ENCODE data around the gene FRY. TPM values are rescaled to one million over a fixed set of nuclear protein-coding genes. Genes with fewer than 3 reads are reported as not detected.
A peak's percentile ranks its signal among the peaks of the same experiment; 100 is the strongest.

FRY gene
- total RNA-seq, 2 donors from 2014 or later, result 122 to 165 TPM

- Histone ChIP-seq H3K4me3 (no peak overlapping the region), H3K27ac (no peak overlapping the region), H3K4me1 (ENCODE audit: control insufficient read depth in 1 of 2, low read depth in 2 of 2) (no peaks in the 10 kb centered on the region), H3K36me3 (no peaks in the 10 kb centered on the region), H3K27me3 (replicated peaks; ENCODE audit: insufficient read depth) (no peaks in the 10 kb centered on the region), H3K9me3 (no peaks in the 10 kb centered on the region)
- DNase-seq (ENCODE audit: low spot score), result no peak
- no peak for ATAC-seq (ENCODE audit: insufficient number of reproducible peaks, low FRiP score, low read depth)
- no peak for TF ChIP-seq CTCF (IDR thresholded peaks at IDR 0.05)
Measured at GRCh38 chr13:32302461-32302860, 270.9 kb downstream of the FRY start.

GRCh38 chr13:32305646-32306045 lies 274.1 kb downstream of the FRY start:
- Histone ChIP-seq H3K27ac (no peak overlapping the region), H3K4me1 (ENCODE audit: control insufficient read depth in 1 of 2, low read depth in 2 of 2) (peaks cover 4 to 10% of the 10 kb centered on the region in 2 donors), H3K9me3 (no peaks in the 10 kb centered on the region), H3K27me3 (replicated peaks; ENCODE audit: insufficient read depth) (no peaks in the 10 kb centered on the region), H3K36me3 (no peaks in the 10 kb centered on the region), H3K4me3 (no peak overlapping the region)
- DNase-seq (ENCODE audit: low spot score) (no peak), ATAC-seq (ENCODE audit: insufficient number of reproducible peaks, low FRiP score, low read depth) (no peak)
- no peak for TF ChIP-seq CTCF (IDR thresholded peaks at IDR 0.05)

GRCh38 chr13:32309312-32310133 lies 277.9 kb downstream of the FRY start:
- H3K9me3 ChIP-seq, result no peaks in the 10 kb centered on the region
- no peaks in the 10 kb centered on the region for H3K36me3 ChIP-seq
- no peaks in the 10 kb centered on the region for H3K27me3 ChIP-seq (replicated peaks; ENCODE audit: insufficient read depth)
- TF ChIP-seq CTCF (IDR thresholded peaks at IDR 0.05), result no peak
- no peak for DNase-seq (ENCODE audit: low spot score)
- peak overlapping the region; percentile 50 to 57 for H3K27ac ChIP-seq
- no peak for ATAC-seq (ENCODE audit: insufficient number of reproducible peaks, low FRiP score, low read depth)
- peaks cover 4 to 10% of the 10 kb centered on the region in 2 donors for H3K4me1 ChIP-seq (ENCODE audit: control insufficient read depth in 1 of 2, low read depth in 2 of 2)
- peak overlapping the region; percentile 65 for H3K4me3 ChIP-seq

GRCh38 chr13:32310134-32310706 lies 278.6 kb downstream of the FRY start:
- DNase-seq (ENCODE audit: low spot score) (no peak), ATAC-seq (ENCODE audit: insufficient number of reproducible peaks, low FRiP score, low read depth) (no peak)
- no peaks in the 10 kb centered on the region for H3K36me3 ChIP-seq
- H3K4me3 ChIP-seq, result peak overlapping the region; percentile 65
- no peaks in the 10 kb centered on the region for H3K27me3 ChIP-seq (replicated peaks; ENCODE audit: insufficient read depth)
- TF ChIP-seq CTCF (IDR thresholded peaks at IDR 0.05), result peak; percentile 86
- H3K27ac ChIP-seq, result peak overlapping the region; percentile 50 to 57
- H3K4me1 ChIP-seq (ENCODE audit: control insufficient read depth in 1 of 2, low read depth in 2 of 2), result peaks cover 4 to 15% of the 10 kb centered on the region in 2 donors
- no peaks in the 10 kb centered on the region for H3K9me3 ChIP-seq

GRCh38 chr13:32311188-32311897 lies 279.8 kb downstream of the FRY start:
- DNase-seq (ENCODE audit: low spot score), result no peak
- Histone ChIP-seq H3K27ac (no peak overlapping the region), H3K36me3 (no peaks in the 10 kb centered on the region), H3K4me3 (no peak overlapping the region), H3K27me3 (replicated peaks; ENCODE audit: insufficient read depth) (no peaks in the 10 kb centered on the region), H3K9me3 (no peaks in the 10 kb centered on the region), H3K4me1 (ENCODE audit: control insufficient read depth in 1 of 2, low read depth in 2 of 2) (peaks cover 4 to 19% of the 10 kb centered on the region in 2 donors)
- no peak for TF ChIP-seq CTCF (IDR thresholded peaks at IDR 0.05)
- no peak for ATAC-seq (ENCODE audit: insufficient number of reproducible peaks, low FRiP score, low read depth)
